ENCODE measurements around the gene KAT8. TPM values are rescaled to one million over a fixed set of nuclear protein-coding genes. Genes with fewer than 3 reads are reported as not detected.
A peak's percentile ranks its signal among the peaks of the same experiment; 100 is the strongest.

KAT8 gene
- total RNA-seq, 4 donors from 2014 or later: 90.0 to 121 (median 113) TPM

DNA sequence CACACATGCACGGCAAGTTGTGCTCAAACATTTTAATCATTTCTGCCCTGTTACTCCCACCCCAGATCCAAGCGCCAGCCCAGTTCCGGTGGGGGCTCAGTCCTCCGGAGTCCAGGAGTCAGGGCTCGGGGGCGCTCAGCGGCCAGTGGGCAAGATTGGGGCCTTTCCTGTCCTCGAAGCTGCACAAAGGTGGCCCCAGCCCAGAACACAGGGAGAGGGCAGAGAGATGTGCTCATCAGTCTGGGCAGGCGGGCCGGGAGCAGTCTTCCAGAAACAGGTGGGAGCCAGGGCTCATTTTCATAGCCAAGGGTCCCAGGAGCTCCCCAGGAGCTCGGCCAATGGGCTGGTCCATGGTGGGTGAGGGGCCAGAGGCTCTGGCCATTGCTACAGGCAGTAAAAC is 14.0 kb downstream of the KAT8 start:
- intact Hi-C loops (cut with DNase I): no loop called here
- Histone ChIP-seq H3K27ac (peak overlapping the region; percentile 75 to 96 (median 92)), H3K4me1 (peaks cover 72 to 79% of the 10 kb centered on the region in 2 donors), H3K9me3 (no peaks in the 10 kb centered on the region), H3K27me3 (no peaks in the 10 kb centered on the region), H3K4me3 (replicated peaks in 1 of 3) (no peak overlapping the region), H3K36me3 (peaks cover 11 to 29% of the 10 kb centered on the region in 2 donors)
- TF ChIP-seq POLR2A (IDR thresholded peaks at IDR 0.05): no peak
- TF ChIP-seq, protein P1, sequence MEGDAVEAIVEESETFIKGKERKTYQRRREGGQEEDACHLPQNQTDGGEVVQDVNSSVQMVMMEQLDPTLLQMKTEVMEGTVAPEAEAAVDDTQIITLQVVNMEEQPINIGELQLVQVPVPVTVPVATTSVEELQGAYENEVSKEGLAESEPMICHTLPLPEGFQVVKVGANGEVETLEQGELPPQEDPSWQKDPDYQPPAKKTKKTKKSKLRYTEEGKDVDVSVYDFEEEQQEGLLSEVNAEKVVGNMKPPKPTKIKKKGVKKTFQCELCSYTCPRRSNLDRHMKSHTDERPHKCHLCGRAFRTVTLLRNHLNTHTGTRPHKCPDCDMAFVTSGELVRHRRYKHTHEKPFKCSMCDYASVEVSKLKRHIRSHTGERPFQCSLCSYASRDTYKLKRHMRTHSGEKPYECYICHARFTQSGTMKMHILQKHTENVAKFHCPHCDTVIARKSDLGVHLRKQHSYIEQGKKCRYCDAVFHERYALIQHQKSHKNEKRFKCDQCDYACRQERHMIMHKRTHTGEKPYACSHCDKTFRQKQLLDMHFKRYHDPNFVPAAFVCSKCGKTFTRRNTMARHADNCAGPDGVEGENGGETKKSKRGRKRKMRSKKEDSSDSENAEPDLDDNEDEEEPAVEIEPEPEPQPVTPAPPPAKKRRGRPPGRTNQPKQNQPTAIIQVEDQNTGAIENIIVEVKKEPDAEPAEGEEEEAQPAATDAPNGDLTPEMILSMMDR (IDR thresholded peaks at IDR 0.05): no peak
- DNase-seq: peak in 1 of 2 donors; percentile 22
- WGBS, 2 donors: 62 to 66% methylated on average over 10 to 11 of the region's 11 CpGs

- WGBS, 2 donors: 78% methylated on average over 3 to 5 of the region's 5 CpGs
- DNase-seq: peak in 1 of 2 donors; percentile 35
- H3K27me3 ChIP-seq: no peaks in the 10 kb centered on the region
- no peak for TF ChIP-seq POLR2A (IDR thresholded peaks at IDR 0.05)
- TF ChIP-seq, protein P1 (IDR thresholded peaks at IDR 0.05): no peak
- peaks cover 11 to 29% of the 10 kb centered on the region in 2 donors for H3K36me3 ChIP-seq
- H3K27ac ChIP-seq: peak overlapping the region; percentile 75 to 96 (median 92)
- intact Hi-C loops (cut with DNase I): no loop called here
- peaks cover 68 to 74% of the 10 kb centered on the region in 2 donors for H3K4me1 ChIP-seq
- no peaks in the 10 kb centered on the region for H3K9me3 ChIP-seq
- H3K4me3 ChIP-seq (replicated peaks in 1 of 3): no peak overlapping the region
Measured at GRCh38 chr16:31131841-31132271, 14.4 kb downstream of the KAT8 start.

GRCh38 chr16:31132303-31132979 is 15.0 kb downstream of the KAT8 start:
- DNase-seq: no peak
- intact Hi-C loops (cut with DNase I): no loop called here
- 87 to 88% methylated on average over 20 of the region's 20 CpGs for WGBS, 2 donors
- TF ChIP-seq POLR2A (IDR thresholded peaks at IDR 0.05): no peak
- TF ChIP-seq, protein P1 (IDR thresholded peaks at IDR 0.05): no peak
- peaks cover 64 to 69% of the 10 kb centered on the region in 2 donors for H3K4me1 ChIP-seq
- H3K36me3 ChIP-seq: peaks cover 11 to 24% of the 10 kb centered on the region in 2 donors
- no peak overlapping the region for H3K4me3 ChIP-seq (replicated peaks in 1 of 3)
- no peaks in the 10 kb centered on the region for H3K27me3 ChIP-seq
- peak overlapping the region in 2 of 3 donors; percentile 92 to 96 for H3K27ac ChIP-seq
- no peaks in the 10 kb centered on the region for H3K9me3 ChIP-seq

- Histone ChIP-seq H3K27me3 (no peaks in the 10 kb centered on the region), H3K27ac (peak overlapping the region in 2 of 3 donors; percentile 79 to 97), H3K36me3 (peaks cover 11 to 17% of the 10 kb centered on the region in 2 donors), H3K4me3 (replicated peaks in 1 of 3) (no peak overlapping the region), H3K9me3 (no peaks in the 10 kb centered on the region), H3K4me1 (peaks cover 60 to 64% of the 10 kb centered on the region in 2 donors)
- WGBS, 2 donors: 60 to 81% methylated on average over 1 to 6 of the region's 6 CpGs
- no peak for DNase-seq
- intact Hi-C loops (cut with DNase I): no loop called here
- TF ChIP-seq POLR2A (IDR thresholded peaks at IDR 0.05): no peak
- TF ChIP-seq, protein P1 (IDR thresholded peaks at IDR 0.05): no peak
Measured at GRCh38 chr16:31133046-31133501, 15.6 kb downstream of the KAT8 start.

DNA sequence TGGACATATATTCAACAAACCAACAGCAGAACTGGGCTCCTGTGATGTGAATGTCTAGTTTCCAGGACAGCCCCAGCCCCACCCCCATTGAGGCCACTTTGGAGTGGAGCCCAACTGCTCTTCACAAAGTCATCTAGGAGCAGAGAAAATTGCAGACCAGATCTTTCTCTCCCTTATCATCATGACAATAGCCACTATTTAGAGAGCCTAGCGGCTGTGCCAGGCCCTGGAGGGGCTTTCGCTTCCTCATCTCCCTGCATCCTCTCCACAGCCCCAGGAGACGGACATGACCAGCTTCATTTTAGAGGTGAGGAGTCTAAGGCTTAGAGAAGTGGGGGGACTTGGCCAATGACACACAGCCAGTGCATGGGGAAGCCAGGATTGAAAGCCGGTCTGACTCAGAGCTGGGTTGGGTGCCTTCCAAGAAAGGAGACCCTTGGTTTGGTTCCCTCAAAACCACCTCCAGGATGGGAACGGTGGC is 16.7 kb downstream of the KAT8 start:
- peak overlapping the region in 1 of 3 donors; percentile 65 for H3K4me3 ChIP-seq (replicated peaks in 1 of 3)

More for the DNA sequence above, 16.7 kb downstream of the KAT8 start:
- intact Hi-C loops (cut with DNase I): no loop called here
- peak; percentile 59 to 64 for DNase-seq
- TF ChIP-seq, protein P1 (IDR thresholded peaks at IDR 0.05): no peak
- no peak for TF ChIP-seq POLR2A (IDR thresholded peaks at IDR 0.05)
- 24 to 26% methylated on average over 5 of the region's 5 CpGs for WGBS, 2 donors
- Histone ChIP-seq H3K27ac (peak overlapping the region; percentile 79 to 97 (median 90)), H3K4me1 (peaks cover 58 to 64% of the 10 kb centered on the region in 2 donors), H3K36me3 (peaks cover 11 to 15% of the 10 kb centered on the region in 2 donors), H3K9me3 (no peaks in the 10 kb centered on the region), H3K27me3 (no peaks in the 10 kb centered on the region)
